ENCODE measurements around the gene SLC35F3. TPM values are rescaled to one million over a fixed set of nuclear protein-coding genes. Genes with fewer than 3 reads are reported as not detected.

SLC35F3 gene
- total RNA-seq, 1 donor from 2014 or later = 2.6 TPM

DNA sequence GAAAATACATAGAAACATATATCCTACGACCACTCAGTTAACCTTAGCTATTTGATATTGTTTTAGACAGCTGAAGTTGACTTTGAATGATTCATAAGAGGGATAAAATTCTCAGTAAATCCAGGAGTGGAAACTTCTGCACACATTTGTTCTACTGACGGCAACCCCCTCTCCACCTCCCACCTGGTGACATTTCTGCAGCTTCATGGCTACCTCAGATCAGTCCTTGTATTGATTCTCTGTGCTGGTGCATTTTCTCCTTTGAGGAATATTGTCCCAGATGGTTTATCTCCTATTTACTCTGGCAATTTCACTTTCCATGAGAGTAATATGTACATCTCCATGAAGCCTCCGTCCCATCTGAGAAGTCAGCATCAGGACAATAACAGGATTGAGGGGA, 411.1 kb downstream of the SLC35F3 start:
- Mint-ChIP-seq H3K27me3 (ENCODE audit: low read depth) (peaks cover 4% of the 10 kb centered on the region), H3K27ac (ENCODE audit: unreplicated experiment) (no peak overlapping the region), H3K4me3 (no peak overlapping the region), H3K4me1 (peaks cover 6% of the 10 kb centered on the region), H3K36me3 (ENCODE audit: low read depth) (no peaks in the 10 kb centered on the region), H3K9me3 (no peaks in the 10 kb centered on the region)
- TF ChIP-seq, protein P1, sequence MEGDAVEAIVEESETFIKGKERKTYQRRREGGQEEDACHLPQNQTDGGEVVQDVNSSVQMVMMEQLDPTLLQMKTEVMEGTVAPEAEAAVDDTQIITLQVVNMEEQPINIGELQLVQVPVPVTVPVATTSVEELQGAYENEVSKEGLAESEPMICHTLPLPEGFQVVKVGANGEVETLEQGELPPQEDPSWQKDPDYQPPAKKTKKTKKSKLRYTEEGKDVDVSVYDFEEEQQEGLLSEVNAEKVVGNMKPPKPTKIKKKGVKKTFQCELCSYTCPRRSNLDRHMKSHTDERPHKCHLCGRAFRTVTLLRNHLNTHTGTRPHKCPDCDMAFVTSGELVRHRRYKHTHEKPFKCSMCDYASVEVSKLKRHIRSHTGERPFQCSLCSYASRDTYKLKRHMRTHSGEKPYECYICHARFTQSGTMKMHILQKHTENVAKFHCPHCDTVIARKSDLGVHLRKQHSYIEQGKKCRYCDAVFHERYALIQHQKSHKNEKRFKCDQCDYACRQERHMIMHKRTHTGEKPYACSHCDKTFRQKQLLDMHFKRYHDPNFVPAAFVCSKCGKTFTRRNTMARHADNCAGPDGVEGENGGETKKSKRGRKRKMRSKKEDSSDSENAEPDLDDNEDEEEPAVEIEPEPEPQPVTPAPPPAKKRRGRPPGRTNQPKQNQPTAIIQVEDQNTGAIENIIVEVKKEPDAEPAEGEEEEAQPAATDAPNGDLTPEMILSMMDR (conservative IDR thresholded peaks at IDR 0.05) = no peak
- no peak for DNase-seq (ENCODE audit: low read depth, low spot score)

DNA sequence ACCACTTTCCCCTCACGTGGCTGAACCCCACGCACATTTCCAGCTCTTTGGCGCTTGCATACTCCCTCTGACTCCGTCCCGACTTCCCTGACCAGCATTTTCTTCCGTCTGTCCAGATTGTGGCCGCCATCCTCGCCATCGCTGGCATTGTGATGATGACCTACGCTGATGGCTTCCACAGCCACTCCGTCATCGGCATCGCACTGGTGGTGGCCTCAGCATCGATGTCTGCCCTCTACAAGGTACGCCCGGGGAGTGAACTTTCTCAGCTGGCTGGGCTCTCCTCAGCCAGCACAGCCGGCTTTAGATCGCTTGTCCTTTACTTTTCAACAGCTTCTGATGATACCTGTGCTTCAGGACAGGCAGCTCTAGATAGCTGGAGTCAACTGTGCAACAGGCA, 412.0 kb downstream of the SLC35F3 start:
- no peaks in the 10 kb centered on the region for H3K36me3 Mint-ChIP-seq (ENCODE audit: low read depth)
- H3K4me1 Mint-ChIP-seq = peaks cover 6% of the 10 kb centered on the region
- peaks cover 4% of the 10 kb centered on the region for H3K27me3 Mint-ChIP-seq (ENCODE audit: low read depth)
- TF ChIP-seq, protein P1 (conservative IDR thresholded peaks at IDR 0.05) = no peak
- H3K9me3 Mint-ChIP-seq = no peaks in the 10 kb centered on the region
- H3K27ac Mint-ChIP-seq (ENCODE audit: unreplicated experiment) = no peak overlapping the region
- no peak overlapping the region for H3K4me3 Mint-ChIP-seq
- DNase-seq (ENCODE audit: low read depth, low spot score) = no peak

DNA sequence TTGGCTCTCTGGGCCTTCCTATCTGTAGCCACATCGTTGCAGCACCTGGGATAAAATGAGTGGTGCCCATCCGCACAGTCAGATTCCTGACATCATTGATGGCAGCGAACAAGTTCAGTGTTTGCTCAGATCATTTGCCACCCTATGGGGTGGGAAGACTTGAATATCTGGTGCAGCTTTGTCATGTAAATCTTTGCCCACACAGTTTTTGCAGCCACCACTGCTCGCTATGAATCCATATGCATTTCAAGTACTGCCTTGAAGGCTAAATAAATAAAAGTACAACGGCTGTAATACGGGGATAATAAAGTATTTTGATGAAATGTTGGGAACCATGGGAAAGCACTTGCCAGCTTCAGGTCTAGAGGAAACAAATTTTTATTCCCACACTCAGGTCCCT, 412.5 kb downstream of the SLC35F3 start:
- Mint-ChIP-seq H3K27me3 (ENCODE audit: low read depth) (peaks cover 4% of the 10 kb centered on the region), H3K4me3 (no peak overlapping the region), H3K27ac (ENCODE audit: unreplicated experiment) (no peak overlapping the region), H3K4me1 (peaks cover 6% of the 10 kb centered on the region), H3K9me3 (no peaks in the 10 kb centered on the region), H3K36me3 (ENCODE audit: low read depth) (no peaks in the 10 kb centered on the region)
- TF ChIP-seq, protein P1 (conservative IDR thresholded peaks at IDR 0.05) = no peak
- no peak for DNase-seq (ENCODE audit: low read depth, low spot score)

DNA sequence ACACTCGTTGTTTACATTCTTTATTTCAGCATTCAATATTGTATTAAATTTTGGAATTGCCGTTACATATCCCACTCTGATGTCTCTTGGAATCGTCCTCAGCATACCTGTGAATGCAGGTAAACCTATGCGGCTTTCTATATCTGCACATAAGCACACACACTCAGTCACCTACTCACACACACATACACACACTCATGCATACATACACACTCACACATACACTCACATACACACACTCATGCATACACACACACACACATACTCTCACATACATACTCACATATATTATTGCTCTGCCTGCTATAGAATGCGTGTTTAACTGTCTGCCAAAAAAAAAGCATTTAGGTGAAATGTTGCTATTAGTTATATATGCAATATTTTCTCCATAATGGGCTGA, 415.6 kb downstream of the SLC35F3 start:
- no peaks in the 10 kb centered on the region for H3K9me3 Mint-ChIP-seq
- peaks cover 6% of the 10 kb centered on the region for H3K4me1 Mint-ChIP-seq
- no peak overlapping the region for H3K27ac Mint-ChIP-seq (ENCODE audit: unreplicated experiment)
- no peak for DNase-seq (ENCODE audit: low read depth, low spot score)
- no peaks in the 10 kb centered on the region for H3K36me3 Mint-ChIP-seq (ENCODE audit: low read depth)
- no peak overlapping the region for H3K4me3 Mint-ChIP-seq
- H3K27me3 Mint-ChIP-seq (ENCODE audit: low read depth) = peaks cover 17% of the 10 kb centered on the region
- TF ChIP-seq, protein P1 (conservative IDR thresholded peaks at IDR 0.05) = no peak

DNA sequence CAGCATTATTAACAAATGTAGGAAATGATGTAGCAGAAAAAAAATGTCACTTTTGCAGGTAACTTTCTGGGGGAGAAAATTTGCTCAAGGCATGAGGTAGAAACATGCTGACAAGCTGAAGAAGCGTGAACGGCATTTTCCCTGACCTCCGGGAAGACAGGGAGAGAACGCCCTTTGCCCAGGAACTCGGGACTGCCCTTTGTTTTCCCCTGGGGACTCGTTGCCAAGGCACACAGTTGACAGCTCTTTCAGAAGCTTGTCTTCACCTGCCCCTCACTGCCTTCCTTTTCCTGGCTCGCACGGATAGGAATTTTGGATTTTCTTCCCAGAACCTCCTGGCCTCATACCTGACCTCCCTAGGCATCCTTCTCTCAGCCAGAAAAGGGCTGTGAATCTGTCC, 416.1 kb downstream of the SLC35F3 start:
- TF ChIP-seq, protein P1 (conservative IDR thresholded peaks at IDR 0.05) = no peak
- H3K9me3 Mint-ChIP-seq = no peaks in the 10 kb centered on the region
- DNase-seq (ENCODE audit: low read depth, low spot score) = no peak
- no peak overlapping the region for H3K4me3 Mint-ChIP-seq
- H3K4me1 Mint-ChIP-seq = peaks cover 6% of the 10 kb centered on the region
- H3K36me3 Mint-ChIP-seq (ENCODE audit: low read depth) = no peaks in the 10 kb centered on the region
- peaks cover 21% of the 10 kb centered on the region for H3K27me3 Mint-ChIP-seq (ENCODE audit: low read depth)
- no peak overlapping the region for H3K27ac Mint-ChIP-seq (ENCODE audit: unreplicated experiment)

DNA sequence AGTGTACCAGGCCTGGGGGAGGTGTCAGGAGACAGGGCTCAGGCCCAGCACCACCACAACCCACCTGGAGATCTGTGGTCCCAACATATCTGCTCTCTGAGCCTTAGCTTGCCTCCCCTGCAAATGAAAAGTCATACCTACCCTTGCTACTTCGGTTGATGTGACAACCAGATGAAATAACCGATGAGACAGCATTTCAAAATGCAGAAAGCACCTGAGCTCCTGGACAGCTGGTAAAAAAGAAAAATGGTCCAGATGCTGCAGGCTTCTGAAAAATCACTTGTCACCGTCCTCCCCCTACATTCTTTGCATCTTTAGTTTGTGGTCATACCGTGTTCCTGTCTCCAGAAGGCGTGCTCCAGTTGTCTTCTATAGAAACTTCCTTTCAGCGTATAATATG, 416.8 kb downstream of the SLC35F3 start:
- Mint-ChIP-seq H3K36me3 (ENCODE audit: low read depth) (no peaks in the 10 kb centered on the region), H3K27ac (ENCODE audit: unreplicated experiment) (no peak overlapping the region), H3K4me1 (peaks cover 6% of the 10 kb centered on the region), H3K4me3 (no peak overlapping the region), H3K27me3 (ENCODE audit: low read depth) (peaks cover 28% of the 10 kb centered on the region), H3K9me3 (no peaks in the 10 kb centered on the region)
- TF ChIP-seq, protein P1 (conservative IDR thresholded peaks at IDR 0.05) = no peak
- DNase-seq (ENCODE audit: low read depth, low spot score) = no peak

Data from neural crest cell (in vitro differentiated cells).